Esophagus mucosa (tissue), 1 donor: ENCODE data around the gene PNN. TPM values are rescaled to one million over a fixed set of nuclear protein-coding genes. Genes with fewer than 3 reads are reported as not detected.
A peak's percentile ranks its signal among the peaks of the same experiment; 100 is the strongest.
"Not testable (repeated sequence)": the region's sequence is repeated elsewhere in the genome, so short reads cannot be mapped to it uniquely, and the experiment has no call there.

ENCODE experiments used
- ATAC-seq: fragments of 200-7000 bp; cut with Tn5 transposase; one replicate; pipeline ENCODE4 v1.9.1; 2020
- total RNA-seq: library from RNA; stranded (reverse); gene quantifications from one replicate; pipeline ENCODE4 v1.2.4, GENCODE V29; 2023
- donor health status: DM: yes; HTN: yes; CAD: no.

Gene PNN
- total RNA-seq, 1 donor from 2014 or later: 24.3 TPM

DNA sequence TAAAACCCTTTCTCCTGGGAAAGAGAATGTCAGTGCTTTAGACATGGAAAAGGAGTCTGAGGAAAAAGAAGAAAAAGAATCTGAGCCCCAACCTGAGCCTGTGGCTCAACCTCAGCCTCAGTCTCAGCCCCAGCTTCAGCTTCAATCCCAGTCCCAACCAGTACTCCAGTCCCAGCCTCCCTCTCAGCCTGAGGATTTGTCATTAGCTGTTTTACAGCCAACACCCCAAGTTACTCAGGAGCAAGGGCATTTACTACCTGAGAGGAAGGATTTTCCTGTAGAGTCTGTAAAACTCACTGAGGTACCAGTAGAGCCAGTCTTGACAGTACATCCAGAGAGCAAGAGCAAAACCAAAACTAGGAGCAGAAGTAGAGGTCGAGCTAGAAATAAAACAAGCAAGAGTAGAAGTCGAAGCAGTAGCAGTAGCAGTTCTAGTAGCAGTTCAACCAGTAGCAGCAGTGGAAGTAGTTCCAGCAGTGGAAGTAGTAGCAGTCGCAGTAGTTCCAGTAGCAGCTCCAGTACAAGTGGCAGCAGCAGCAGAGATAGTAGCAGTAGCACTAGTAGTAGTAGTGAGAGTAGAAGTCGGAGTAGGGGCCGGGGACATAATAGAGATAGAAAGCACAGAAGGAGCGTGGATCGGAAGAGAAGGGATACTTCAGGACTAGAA lies 6.1 kb downstream of the PNN start:
- ATAC-seq: peak; percentile 77

DNA sequence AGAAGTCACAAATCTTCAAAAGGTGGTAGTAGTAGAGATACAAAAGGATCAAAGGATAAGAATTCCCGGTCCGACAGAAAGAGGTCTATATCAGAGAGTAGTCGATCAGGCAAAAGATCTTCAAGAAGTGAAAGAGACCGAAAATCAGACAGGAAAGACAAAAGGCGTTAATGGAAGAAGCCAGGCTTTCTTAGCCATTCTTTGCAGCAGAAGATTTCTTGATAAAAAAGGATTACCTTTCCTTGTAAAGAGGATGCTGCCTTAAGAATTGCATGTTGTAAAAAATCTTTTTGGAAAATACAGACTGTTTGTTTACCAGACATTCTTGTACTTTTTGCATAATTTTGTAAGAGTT lies 6.6 kb downstream of the PNN start:
- no peak for ATAC-seq

DNA sequence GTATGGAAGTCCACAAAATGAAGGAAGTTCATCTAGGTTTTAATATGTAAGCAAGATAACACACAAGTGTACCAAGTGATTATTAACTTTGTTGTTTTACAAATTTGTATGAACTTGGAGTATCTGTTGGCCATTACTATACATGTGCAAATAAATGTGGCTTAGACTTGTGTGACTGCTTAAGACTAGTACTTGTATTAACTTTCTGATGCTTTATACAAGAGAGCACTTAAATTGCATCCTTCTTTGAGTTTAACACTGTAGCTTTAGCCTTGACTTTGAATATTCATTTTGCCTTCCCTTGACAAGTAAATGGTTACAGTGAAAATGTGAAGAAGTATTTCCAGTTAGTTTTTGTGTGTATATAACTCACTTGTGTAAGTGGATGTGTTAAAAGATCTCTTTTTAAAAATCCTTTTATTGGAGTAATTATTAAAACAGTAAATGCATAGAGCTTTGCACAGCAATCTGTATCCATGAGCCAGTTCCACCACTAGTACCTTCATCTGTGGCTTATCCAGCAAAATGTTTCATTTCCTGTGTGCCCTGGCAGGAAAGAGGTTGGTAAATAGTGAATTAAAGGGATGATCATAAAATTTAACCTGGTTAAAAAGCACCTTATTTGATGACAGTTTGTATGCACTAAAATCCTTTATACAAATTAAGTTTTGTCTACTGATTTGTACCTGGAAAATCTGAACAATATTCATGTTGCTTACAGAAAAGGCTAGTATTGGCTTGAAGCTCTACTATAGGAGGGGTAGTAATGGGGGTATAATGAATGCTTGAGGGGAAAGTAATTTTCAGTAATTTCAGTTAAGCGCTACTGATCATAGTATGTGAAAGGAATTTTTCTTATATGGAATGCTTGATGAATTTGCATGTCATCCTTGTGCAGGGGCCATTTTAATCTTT lies 8.0 kb downstream of the PNN start:
- no peak for ATAC-seq

DNA sequence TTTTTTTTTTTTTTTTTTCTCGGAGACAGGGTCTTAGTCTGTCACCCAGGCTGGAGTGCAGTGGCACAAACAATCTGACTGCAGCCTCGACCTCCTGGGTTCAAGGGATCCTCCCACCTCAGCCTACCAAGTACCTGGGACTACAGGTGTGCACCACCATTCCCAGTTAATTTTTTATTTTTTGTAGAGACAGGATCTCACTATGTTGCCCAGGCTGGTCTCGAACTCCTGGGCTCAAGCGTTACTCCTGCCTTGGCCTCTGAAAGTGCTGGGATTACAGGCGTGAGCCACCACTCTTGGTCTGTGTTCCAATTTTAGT lies 8.6 kb downstream of the PNN start:
- ATAC-seq: not testable (repeated sequence)

DNA sequence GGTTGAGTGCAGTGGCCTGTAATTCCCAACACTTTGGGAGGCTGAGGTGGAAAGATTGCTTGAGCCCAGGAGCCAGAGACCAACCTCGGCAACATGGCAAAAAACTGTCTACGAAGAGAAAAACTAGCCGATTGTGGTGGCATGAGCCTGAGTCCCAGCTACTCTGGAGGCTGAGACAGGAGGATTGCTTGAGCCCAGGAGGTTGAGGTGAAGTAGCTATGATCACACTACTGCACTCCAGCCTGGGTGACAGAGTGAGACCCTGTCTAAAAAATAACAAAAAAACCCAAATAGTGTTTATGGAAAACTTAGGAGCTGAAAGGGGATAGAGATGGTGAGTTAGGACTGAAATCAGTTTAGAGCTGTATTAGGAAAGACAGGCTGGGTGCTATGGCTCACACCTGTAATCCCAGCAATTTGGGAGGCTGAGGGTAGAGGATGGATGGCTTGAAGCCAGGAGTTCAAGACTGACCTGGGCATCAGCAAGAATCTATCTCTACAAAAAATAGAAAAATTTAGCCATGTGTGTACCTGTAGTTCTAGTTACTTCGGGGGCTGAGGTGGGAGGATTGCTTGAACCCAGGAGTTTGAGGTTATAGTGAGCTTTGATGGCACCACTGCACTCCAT lies 9.7 kb downstream of the PNN start:
- ATAC-seq: peak; percentile 5

DNA sequence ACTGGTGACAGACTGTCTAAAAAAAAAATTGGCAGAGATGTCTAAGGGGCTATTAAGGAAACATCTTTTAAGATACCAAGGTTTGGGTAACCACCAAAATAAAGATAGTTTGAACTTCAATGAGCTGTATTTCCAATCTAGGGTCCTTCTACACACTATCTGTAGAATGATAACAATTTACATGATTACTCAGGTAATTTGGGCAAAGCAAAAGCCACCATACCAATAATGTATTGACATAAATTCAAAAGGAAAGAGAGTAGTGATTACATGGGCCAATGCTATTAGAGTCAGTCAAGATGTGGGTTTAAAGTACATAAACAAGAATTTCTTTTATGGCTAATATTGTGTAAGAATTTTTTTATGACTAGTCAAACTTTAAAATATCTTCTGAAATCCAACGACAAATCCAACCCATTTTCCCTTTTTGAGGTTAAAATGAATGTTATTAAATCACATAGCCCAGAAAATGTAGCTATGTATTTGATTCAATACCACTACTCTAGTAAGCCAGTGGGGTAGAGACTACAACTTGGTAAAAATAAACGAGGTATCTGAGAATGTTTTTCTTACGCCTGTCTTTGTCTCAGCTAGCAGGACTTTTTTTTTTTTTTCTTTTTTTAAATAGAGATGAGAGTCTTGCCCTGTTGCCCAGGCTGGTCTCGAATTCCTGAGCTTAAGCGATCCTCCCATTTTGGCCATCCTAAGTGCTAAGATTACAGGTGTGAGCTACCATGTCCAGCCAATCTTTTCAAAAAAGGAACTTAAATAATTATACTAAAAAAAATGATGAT lies 10.4 kb downstream of the PNN start:
- ATAC-seq: no peak

DNA sequence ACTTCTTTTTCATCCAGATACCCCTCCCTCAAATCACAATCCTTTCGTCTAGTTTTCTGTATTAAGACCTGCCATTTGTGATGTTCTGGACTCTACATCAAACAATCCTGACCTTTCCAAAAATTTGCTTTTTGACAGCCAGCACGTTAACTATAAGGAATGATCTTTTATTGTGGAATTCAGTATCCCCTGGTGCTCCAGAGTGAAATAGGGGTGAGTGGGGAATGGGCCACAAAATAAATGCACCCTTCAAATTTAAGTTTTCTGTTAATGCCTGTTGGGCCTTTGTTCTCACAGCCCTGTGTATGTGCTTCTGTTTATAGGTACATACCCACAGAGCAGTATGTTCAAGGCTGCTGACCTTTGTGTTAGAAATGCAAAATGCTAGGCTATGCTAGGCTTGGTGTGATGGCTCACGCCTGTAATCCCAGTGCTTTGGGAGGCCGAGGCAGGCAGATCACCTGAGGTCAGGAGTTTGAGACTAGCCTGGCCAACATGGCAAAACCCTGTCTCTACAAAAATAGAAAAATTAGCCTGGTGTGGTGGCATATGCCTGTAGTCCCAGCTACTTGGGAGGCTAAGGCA lies 12.0 kb downstream of the PNN start:
- ATAC-seq: no peak

DNA sequence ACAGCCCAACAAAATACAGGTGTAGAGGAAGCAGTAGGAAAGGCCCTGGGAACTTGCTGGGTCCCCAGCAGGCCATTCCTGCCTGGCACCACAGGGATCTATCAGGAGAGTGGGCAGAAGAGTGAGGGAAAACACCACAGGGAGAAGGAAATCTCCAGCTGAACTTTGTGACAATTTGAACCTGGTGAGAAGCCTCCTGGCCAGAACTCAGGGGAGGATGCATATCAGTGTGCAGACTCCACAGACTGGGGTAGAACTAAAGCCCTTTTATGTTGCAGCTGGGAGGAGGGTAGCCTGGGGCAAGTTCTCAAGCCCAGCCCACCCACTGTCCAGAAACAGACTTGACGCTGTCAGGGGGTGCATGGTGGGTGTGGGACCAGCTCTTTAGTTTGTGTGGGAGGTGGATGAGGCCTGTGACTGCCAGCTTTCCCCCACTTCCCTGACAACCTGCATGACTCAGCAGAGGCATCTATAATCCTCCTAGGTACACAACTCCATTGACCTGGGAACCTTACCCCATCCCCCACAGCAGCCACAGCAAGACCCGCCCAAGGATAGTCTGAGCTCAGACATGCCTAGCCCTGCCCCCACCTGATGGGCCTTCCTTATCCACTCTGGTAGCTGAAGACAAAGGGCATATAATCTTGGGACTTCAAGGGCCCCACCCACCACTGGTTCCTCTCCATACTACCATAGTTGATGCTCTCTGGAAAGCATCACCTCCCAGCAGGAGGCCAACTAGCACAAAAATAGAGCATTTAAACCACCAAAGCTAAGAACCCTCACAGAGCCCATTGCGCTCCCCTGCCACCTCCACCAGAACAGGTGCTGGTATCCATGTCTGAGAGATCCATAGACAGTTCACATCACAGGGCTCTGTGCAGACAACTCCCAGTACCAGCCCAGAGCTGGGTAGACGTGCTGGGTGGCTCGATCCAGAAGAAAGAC lies 28.9 kb downstream of the PNN start:
- peak; percentile 68 for ATAC-seq

DNA sequence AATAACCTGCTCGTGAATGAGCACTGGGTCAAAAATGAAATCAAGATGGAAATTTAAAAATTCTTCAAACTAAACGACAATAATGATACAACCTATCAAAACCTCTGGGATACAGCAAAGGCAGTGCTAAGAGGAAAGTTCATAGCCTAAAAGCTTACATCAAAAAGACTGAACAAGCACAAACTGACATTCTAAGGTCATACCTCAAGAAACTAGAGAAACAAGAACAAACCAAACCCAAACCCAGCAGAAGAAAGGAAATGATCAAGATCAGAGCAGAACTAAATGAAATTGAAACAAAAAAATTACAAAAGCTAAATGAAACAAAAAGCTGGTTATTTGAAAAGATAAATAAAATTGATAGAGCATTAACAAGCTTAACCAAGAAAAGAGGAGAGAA lies 32.4 kb downstream of the PNN start:
- not testable (repeated sequence) for ATAC-seq

DNA sequence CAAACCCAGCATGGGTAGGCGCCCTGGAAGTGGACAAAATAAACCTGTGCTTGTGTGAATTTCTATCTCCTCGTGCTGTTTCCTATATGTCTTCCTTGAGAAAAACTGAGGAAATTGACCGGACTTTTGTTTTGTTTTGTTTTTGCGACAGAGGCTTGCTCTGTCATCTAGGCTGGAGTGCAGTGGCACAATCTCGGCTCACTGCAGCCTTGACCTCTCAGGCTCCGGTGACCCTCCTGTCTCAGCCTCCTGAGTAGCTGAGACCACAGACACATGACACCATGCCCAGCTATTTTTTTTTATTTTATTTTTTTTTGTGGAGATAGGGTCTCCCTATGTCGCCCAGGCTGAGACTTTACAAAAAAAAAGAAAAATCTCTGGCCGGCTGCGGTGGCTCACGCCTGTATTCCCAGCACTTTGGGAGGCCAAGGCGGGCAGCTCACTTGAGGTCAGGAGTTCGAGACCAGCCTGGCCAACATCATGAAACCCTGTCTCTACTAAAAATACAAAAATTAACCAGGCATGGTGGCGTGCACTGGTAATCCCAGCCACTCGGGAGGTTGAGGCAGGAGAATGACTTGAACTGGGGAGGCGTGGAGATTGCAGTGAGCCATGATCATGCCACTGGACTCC lies 36.2 kb downstream of the PNN start:
- ATAC-seq: no peak

DNA sequence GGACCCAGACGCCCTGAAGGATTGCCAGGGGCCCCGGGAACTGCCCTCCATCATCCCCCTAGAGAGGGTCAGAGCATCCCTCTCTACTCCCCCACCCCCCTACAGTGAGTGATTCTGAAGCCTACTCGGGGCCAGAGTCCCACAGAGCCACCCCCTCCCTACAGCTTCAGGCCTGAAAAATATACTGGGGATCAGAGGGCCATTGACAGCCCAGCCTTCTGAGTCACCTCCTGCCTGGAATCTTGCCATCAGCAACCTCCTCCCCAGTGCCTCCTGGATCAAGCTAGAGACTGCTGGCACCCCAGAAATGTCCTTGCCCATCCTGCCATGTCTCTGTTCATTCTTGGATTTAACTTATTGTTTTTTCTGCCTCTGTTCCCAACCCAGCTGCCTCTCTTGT lies 37.0 kb downstream of the PNN start:
- ATAC-seq: peak; percentile 20

DNA sequence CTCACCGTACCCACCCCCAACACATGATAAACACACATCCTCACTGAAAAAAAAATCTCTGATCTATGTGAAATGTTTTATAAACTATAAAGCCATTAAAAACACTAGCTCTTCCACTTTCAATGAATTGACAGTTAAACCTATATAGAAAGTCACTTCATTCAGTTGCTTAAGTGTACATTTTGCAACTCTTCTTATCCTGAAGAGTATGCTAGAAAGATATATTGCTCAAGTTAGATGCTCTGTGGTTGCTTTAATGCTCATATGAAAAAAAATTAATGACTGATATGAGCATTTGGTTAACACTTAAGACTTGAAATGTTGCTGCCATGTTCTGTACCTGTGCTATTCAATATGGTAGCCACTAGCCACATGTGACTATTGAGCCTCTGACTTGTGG lies 37.6 kb downstream of the PNN start:
- no peak for ATAC-seq

DNA sequence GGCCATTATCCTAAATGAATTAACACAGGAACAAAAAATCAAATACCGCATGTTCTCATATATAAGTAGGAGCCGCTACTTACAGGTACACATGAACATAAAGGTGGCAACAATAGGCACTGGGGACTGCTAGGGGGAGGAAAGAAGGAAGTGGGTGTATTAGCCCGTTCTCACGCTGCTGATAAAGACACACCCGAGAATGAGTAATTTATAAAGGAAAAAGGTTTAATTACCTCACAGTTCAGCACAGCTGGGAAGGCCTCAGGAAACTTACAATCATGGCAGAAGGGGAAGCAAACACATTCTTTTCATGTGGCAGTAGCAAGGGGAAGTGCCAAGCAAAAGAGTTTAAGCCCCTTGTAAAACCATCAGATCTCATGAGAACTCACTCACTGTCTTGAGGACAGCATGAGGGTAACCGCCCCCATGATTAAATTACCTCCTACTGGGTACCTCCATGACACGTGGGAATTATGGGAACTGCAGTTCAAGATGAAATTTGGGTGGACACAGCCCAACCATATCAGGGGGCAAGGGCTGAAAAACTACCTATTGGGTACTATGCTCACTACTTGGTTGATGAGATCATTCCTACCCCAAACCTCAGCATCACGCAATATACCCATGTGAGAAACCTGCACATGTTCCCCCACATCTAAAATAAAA lies 42.3 kb downstream of the PNN start:
- ATAC-seq: peak; percentile 47

DNA sequence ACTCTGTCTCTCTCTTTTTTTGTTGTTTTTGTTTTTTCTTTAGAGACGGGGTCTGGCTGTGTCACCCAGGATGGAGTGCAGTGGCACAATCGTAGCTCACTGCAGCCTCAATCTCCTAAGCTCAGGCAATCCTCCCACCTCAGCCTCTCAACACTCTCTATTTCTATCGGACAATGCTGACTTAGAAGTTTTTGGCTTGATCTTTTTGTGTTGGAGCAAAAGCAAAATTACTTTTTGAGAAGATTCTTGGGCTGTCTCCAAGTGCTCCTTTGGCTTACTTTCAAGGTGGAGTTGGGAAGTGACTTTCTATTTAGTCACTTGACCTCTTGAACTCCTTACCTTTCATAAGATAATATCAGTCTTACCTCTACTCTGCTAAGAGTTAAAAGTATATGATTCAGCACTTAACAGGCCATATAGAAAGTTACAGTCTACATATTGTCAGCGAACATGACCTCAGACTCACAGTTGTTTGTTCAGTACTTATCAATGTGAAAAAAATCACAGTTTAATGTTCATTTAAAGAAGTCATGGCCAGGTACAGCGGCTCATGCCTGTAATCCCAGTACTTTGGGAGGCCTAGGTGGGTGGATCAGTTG lies 43.2 kb downstream of the PNN start:
- peak; percentile 99 for ATAC-seq

DNA sequence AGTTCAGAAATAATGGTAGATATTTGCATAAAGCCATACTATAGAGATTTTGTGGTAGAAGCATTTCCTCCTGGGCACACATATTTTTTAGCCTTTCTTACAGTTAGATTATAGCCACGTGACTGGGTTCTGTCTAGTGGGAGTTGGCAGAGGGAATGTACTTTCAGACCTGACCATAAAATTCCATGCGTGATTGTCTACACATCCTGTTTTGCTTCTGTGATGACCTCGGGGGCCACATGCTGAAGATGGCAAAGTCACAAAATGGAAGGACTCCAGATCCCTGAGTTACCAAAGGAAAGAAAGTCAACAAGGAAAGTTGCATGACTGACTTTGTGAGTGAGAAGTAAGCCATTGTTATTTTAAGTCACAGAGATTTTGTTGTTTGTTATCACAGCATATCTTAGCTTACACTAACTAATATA lies 44.0 kb downstream of the PNN start:
- no peak for ATAC-seq

DNA sequence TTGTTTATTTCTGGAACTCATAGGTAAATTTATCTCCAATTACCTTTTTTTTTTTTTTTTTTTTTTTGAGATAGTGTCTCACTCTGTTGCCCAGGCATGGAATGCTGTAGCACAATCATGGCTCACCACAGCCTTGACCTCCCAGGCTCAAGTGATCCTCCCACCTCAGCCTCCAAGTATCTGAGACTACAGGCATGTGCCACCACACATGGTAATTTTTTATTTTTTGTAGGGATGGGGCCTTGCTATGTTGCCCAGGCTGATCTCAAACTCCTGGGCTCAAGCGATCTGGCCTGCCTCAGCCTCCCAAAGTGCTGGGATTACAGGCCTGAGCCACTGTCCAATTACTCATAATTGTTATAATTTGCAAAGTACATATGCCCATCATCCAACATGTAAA lies 45.4 kb downstream of the PNN start:
- not testable (repeated sequence) for ATAC-seq

DNA sequence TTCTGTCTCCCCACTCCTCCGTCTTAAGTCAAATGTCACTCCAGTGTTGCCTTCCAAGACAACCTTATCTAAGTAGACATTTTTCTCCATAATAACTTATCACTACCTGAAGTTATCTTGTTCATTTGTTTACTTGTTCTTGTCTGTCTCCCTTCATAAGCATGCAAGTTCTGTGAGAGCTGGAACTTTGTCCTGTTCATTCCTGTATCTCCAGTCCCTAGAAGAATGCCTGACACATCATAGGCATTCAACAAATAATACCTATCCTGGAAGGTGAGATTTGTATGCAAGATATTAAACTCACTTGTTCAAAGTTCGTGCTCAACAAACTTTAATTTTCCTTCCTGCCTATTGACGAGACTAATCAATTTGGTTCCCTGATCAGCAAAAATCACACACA lies 53.0 kb downstream of the PNN start:
- ATAC-seq: no peak

DNA sequence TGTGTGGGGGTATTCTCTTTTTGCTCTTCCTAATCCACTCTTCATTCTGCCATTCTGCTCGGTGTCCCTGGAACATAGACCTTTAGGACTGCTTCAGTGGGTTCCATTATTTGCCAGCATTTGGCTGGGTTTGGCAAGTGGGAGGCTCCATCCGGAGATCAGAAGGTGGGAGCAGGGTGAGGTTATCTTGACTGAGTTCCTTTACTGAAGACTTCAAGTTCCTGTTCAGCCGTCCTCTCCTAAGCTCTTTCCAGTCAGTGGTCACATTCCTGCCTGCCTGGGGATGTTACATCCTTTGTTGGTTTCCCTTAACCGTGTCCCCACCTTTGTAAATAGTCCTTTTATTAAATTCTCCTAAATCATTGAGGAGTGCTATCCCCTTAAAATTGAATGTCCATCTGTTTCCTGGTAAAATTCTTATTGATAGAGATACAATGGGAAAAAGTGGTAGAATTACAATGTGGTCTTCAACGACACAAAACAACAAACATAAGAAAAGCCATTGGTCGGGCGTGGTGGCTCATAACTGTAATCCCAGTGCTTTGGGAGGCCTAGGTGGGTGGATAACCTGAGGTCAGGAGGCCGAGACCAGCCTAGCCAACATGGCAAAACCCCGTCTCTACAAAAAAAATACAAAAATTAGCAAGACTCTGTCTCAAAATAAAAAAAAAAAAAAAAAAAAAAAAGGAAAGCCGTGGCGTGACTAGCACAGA lies 53.6 kb downstream of the PNN start:
- no peak for ATAC-seq

DNA sequence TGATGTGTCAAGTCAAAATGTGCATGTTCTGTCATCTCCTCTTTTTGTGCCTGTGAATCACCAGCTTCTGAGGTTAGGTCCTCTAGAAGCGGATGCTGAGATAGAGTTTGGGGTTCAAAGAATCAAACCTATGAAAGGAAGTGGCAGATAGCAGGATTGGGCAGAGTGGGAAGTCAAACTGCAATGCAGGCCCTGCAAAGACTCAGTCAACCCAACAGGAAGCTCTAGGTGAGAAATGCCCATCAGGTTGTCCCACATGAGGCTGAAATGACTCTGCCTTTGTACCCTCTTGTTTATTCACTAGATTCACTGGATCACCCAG lies 54.1 kb downstream of the PNN start:
- ATAC-seq: peak; percentile 44
